Left lung (tissue), 10 donors: ENCODE data around the gene RSPO3. TPM values are rescaled to one million over a fixed set of nuclear protein-coding genes. Genes with fewer than 3 reads are reported as not detected.

ENCODE experiments used
- ATAC-seq: fragments of 200-7000 bp; cut with Tn5 transposase; one replicate; pipeline ENCODE4 v1.9.1; 2020; ENCODE audit warnings: moderate library complexity
- DNase-seq, 4 donors: peaks; one replicate each; pipeline ENCODE4 v3.0.0-alpha.2; 2013 to 2020
- H3K27ac ChIP-seq, 2 donors: fragments of 200-600 bp; sonication (generic) in 1 of 2; one replicate each; pipeline versions ENCODE4 v1.5.0 to v1.8.0; 2020 to 2021
- H3K27me3 ChIP-seq, 2 donors: fragments of 200-600 bp; sonication (generic) in 1 of 2; one replicate each; pipeline versions ENCODE4 v1.5.0 to v1.8.0; 2020 to 2021
- H3K36me3 ChIP-seq, 2 donors: fragments of 200-600 bp; sonication (generic) in 1 of 2; one replicate each; pipeline versions ENCODE4 v1.5.0 to v1.8.0; 2020 to 2021
- H3K4me1 ChIP-seq, 2 donors: fragments of 200-600 bp; one replicate each; pipeline ENCODE4 v1.8.0; 2021
- H3K4me3 ChIP-seq, 2 donors: fragments of 200-600 bp; sonication (generic) in 1 of 2; one replicate each; pipeline versions ENCODE4 v1.5.0 to v1.8.0; 2020 to 2021; ENCODE audit warnings: mild to moderate bottlenecking in 1 of 2
- H3K9me3 ChIP-seq, 2 donors: fragments of 200-600 bp; sonication (generic) in 1 of 2; one replicate each; pipeline versions ENCODE4 v1.5.0 to v1.8.0; 2020 to 2021
- intact Hi-C, 2 donors: fragments of 100-400 bp; cut with DNase I; formaldehyde crosslinking; loops; one replicate each; pipeline versions ENCODE4 v1.11.2 to v1.14.2; 2022
- polyA plus RNA-seq, 6 donors: library from polyadenylated mRNA; unstranded; fragments of 120-200 nt; gene quantifications; one replicate each; pipeline ENCODE4 v1.2.1, GENCODE V29; 2013; ENCODE audit not compliant: insufficient read length in 6 of 6
- total RNA-seq, 2 donors: library from RNA; stranded (reverse); fragmentation: NEBNext Ultra II Directional; extraction: Animal tissue kit (Norgen Biotek cat#: 25700); gene quantifications; one replicate each; pipeline ENCODE4 v1.2.1, GENCODE V29; 2021
- TF ChIP-seq, protein P1 (sequence below), 2 donors: fragments of 200-600 bp; sonication (generic) in 1 of 2; IDR thresholded peaks; one replicate each; pipeline versions ENCODE4 v1.5.0 to v1.8.0; 2021; ENCODE audit warnings: antibody characterized with exemption in 2 of 2
- donor health status: DM: no; HTN: yes; CAD: no.
- donor health status: DM: no; HTN: no; CAD: no.

RSPO3 gene
- total and polyA plus RNA-seq, 8 donors = 4.9 to 12.9 (median 5.9) TPM

DNA sequence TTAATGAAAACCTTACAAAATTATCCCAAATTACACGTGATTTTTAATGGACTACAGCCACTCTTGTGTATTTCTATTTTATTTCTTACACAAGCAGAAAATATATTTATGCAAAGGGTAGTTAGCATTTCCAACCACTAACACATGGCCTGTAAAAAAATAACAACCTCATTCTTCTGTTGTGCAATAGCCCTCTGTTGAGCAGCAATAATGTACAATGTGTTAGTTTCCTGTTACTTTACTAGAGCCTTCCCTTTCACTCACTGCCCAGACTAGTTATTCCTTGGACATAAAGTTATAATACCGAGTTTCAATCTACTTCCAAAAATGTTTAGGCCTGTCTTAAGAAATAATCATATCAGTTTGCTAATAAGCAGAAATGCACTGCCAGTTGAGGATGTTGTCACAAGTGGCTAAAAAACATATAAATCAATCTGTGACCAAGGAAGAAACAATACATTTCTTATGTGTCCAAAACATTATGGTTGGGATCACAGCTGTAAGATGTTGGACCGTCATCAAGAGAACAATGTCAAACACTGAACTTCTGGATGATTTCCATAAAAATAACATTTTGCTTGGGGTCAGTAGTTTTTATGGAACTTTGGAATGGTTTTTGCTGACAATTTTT is 74.6 kb downstream of the RSPO3 start:
- H3K4me3 ChIP-seq = no peak overlapping the region
- H3K27ac ChIP-seq = peak overlapping the region; percentile 63 to 67
- ATAC-seq = peak; percentile 89
- no peaks in the 10 kb centered on the region for H3K36me3 ChIP-seq
- H3K27me3 ChIP-seq = no peaks in the 10 kb centered on the region
- H3K9me3 ChIP-seq = no peaks in the 10 kb centered on the region
- H3K4me1 ChIP-seq = peaks cover 8 to 28% of the 10 kb centered on the region in 2 donors
- TF ChIP-seq, protein P1, sequence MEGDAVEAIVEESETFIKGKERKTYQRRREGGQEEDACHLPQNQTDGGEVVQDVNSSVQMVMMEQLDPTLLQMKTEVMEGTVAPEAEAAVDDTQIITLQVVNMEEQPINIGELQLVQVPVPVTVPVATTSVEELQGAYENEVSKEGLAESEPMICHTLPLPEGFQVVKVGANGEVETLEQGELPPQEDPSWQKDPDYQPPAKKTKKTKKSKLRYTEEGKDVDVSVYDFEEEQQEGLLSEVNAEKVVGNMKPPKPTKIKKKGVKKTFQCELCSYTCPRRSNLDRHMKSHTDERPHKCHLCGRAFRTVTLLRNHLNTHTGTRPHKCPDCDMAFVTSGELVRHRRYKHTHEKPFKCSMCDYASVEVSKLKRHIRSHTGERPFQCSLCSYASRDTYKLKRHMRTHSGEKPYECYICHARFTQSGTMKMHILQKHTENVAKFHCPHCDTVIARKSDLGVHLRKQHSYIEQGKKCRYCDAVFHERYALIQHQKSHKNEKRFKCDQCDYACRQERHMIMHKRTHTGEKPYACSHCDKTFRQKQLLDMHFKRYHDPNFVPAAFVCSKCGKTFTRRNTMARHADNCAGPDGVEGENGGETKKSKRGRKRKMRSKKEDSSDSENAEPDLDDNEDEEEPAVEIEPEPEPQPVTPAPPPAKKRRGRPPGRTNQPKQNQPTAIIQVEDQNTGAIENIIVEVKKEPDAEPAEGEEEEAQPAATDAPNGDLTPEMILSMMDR (IDR thresholded peaks at IDR 0.05) = no peak
- DNase-seq = peak in 2 of 4 donors; percentile 71 to 78
- intact Hi-C loops = loop anchor here in 1 of 2 donors (10.0 kb wide), 1 partner anchor 388 kb away; no protein-coding TSS in a partner anchor

DNA sequence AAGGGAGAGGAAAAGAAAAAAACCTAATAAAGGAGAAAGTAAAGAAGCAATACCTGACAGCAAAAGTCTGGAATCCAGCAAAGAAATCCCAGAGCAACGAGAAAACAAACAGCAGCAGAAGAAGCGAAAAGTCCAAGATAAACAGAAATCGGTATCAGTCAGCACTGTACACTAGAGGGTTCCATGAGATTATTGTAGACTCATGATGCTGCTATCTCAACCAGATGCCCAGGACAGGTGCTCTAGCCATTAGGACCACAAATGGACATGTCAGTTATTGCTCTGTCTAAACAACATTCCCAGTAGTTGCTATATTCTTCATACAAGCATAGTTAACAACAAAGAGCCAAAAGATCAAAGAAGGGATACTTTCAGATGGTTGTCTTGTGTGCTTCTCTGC is 77.4 kb downstream of the RSPO3 start:
- no peak overlapping the region for H3K4me3 ChIP-seq
- no peak for ATAC-seq
- no peaks in the 10 kb centered on the region for H3K9me3 ChIP-seq
- no peak overlapping the region for H3K27ac ChIP-seq
- no peaks in the 10 kb centered on the region for H3K27me3 ChIP-seq
- no peak for DNase-seq
- TF ChIP-seq, protein P1 (IDR thresholded peaks at IDR 0.05) = no peak
- H3K4me1 ChIP-seq = peaks cover 8 to 46% of the 10 kb centered on the region in 2 donors
- no peaks in the 10 kb centered on the region for H3K36me3 ChIP-seq
- intact Hi-C loops = loop anchor here in 1 of 2 donors (10.0 kb wide), 1 partner anchor 391 kb away; no protein-coding TSS in a partner anchor

DNA sequence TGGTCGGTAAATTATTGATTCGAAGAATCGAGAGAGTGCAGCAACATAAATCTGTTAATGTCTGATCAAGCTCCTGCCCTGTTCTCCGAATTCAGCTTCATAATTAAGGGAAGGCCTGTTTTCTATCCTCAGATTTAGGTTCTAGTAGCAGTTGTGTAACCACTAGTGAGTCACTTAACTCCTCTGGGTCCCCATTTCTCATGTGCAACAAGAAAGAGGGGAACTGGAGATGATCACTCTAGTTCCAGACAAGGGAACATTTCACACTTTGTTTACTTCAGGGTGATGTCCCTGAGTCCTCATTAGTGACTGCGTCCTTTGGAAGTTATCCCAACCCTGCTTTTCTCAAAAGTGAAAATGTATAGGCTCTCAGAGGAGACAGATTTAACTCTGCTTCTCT is 80.1 kb downstream of the RSPO3 start:
- H3K27me3 ChIP-seq = no peaks in the 10 kb centered on the region
- no peaks in the 10 kb centered on the region for H3K9me3 ChIP-seq
- H3K36me3 ChIP-seq = no peaks in the 10 kb centered on the region
- intact Hi-C loops = loop anchor here in 1 of 2 donors (10.0 kb wide), 1 partner anchor 394 kb away; no protein-coding TSS in a partner anchor
- TF ChIP-seq, protein P1 (IDR thresholded peaks at IDR 0.05) = no peak
- peaks cover 0 to 28% of the 10 kb centered on the region in 2 donors for H3K4me1 ChIP-seq
- peak overlapping the region in 1 of 2 donors; percentile 65 for H3K27ac ChIP-seq
- peak; percentile 56 for ATAC-seq
- no peak overlapping the region for H3K4me3 ChIP-seq
- DNase-seq = no peak

DNA sequence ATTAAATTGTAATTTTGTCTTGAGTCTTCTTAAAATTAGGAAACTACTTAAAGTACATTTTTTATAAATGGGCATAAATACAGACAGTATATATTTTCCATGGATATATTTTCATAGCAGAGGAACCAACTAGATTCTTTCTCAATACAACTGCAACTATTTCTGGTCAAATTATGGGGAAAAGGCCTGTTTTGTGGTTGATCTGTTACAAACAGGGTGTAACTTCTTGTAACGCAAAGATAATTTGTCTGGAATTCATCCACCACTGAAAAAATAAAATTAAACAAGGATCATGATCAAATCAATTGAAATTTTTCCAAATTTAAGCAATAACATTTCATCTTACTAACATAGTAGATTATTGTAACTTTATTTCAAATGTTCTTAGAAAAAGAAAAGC is 81.0 kb downstream of the RSPO3 start:
- intact Hi-C loops = loop anchor here in 1 of 2 donors (10.0 kb wide), 1 partner anchor 395 kb away; no protein-coding TSS in a partner anchor
- TF ChIP-seq, protein P1 (IDR thresholded peaks at IDR 0.05) = no peak
- ATAC-seq = no peak
- no peaks in the 10 kb centered on the region for H3K27me3 ChIP-seq
- H3K4me3 ChIP-seq = no peak overlapping the region
- no peaks in the 10 kb centered on the region for H3K9me3 ChIP-seq
- no peak for DNase-seq
- H3K4me1 ChIP-seq = peaks cover 0 to 30% of the 10 kb centered on the region in 2 donors
- H3K36me3 ChIP-seq = no peaks in the 10 kb centered on the region
- peak overlapping the region in 1 of 2 donors; percentile 65 for H3K27ac ChIP-seq

DNA sequence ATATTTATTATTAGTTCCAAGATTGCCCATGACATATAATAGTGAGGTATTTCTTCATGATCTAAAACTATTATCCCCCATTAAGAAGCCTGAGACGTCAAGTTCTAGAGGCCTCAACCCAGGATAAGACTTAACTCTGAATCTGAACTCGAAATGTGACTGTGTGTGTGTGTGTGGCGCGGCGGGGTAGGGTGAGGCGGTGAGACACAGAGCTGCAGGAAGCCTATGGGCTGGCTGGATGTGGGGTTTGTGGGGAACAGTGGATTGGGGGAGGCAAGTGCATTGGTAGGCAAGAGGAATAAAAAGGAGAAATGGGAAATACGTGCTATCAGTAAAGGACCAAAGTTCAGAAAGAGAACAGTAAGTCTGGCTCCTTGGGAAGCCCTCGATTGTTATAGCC is 81.6 kb downstream of the RSPO3 start:
- Histone ChIP-seq H3K27me3 (no peaks in the 10 kb centered on the region), H3K9me3 (no peaks in the 10 kb centered on the region), H3K4me3 (no peak overlapping the region), H3K27ac (no peak overlapping the region), H3K4me1 (peaks cover 0 to 33% of the 10 kb centered on the region in 2 donors), H3K36me3 (no peaks in the 10 kb centered on the region)
- peak in 1 of 4 donors; percentile 48 for DNase-seq
- intact Hi-C loops = no loop called here
- no peak for ATAC-seq
- TF ChIP-seq, protein P1 (IDR thresholded peaks at IDR 0.05) = no peak
